ENCODE results near the gene ZNF503.

Gene ZNF503

DNA sequence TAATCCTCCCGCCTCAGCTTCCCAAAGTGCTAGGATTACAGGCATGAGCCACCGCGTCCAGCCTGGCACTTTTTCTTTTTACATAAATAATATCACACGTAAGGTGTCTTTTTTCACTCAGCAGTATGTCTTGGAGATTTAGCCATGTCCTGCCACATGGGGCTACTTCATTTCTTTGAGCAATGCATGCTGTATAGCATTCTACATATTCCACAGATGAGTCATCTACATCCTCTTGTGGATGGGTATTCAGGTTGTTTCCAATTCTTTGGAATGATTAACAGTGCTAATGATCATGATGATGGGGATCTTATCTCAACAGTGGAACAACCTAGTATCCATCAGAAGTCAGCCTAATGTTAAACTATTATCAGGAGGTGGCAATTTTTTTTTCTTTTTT lies 50.8 kb downstream of the ZNF503 start:
- H3K27ac ChIP-seq: no peak overlapping the region
- no peak for TF ChIP-seq CTCF (IDR thresholded peaks at IDR 0.05)
- TF ChIP-seq ZFX (IDR thresholded peaks at IDR 0.05; ENCODE audit: borderline replicate concordance): no peak

Data from 22Rv1 (cell line).